RKO (cell line): ENCODE measurements around the gene PTPRM.
"Not testable (repeated sequence)": the region's sequence is repeated elsewhere in the genome, so short reads cannot be mapped to it uniquely, and the experiment has no call there.

Experiments used
- DNase-seq: peaks from one replicate; pipeline ENCODE4 v3.0.0-alpha.2; 2016; ENCODE audit warnings: low spot score

The PTPRM gene

GRCh38 chr18:8050616-8051329 lies 483.7 kb downstream of the PTPRM start:
- DNase-seq = no peak

GRCh38 chr18:8051453-8051852 lies 484.3 kb downstream of the PTPRM start:
- no peak for DNase-seq

- peak; percentile 12 for DNase-seq
Measured at GRCh38 chr18:8052237-8052701, 485.2 kb downstream of the PTPRM start.

DNA sequence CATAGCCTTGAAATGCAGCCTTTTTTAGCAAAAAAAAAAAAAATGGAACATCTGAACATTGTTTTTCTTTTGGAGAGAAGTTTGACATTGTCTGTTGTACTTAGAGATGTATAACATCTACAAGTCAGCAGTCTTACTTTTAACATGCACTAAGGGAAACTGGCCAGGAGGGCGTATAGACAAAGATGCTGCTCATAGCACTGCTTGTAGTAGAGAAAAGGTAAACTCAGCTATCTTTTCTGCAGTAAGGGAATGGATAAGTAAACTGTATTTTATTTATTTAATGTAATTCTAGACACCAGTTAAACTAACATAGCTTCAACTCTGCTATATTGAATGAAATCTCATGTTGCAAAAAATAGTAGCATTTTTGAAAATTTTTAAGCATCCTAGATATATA lies 489.6 kb downstream of the PTPRM start:
- no peak for DNase-seq

GRCh38 chr18:8063152-8063551 lies 496.0 kb downstream of the PTPRM start:
- not testable (repeated sequence) for DNase-seq

DNA sequence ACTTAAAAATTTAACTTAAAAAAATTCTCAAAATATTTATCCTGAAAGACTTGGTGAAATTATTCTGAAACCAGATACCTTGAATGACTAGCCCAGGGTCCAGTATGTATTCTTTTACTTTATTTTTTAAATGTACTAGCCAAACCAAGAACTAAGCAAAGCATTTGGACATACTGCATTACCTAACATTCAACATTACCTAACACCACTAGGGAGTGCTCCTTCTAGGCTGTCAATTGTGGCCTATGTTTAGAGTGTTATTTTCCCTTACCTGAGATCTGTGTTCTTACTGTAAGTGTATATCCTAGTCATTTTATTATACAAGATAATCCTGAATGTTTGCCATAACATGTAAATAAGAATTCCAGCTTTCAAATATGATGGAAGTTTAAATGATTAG lies 496.6 kb downstream of the PTPRM start:
- DNase-seq = no peak

DNA sequence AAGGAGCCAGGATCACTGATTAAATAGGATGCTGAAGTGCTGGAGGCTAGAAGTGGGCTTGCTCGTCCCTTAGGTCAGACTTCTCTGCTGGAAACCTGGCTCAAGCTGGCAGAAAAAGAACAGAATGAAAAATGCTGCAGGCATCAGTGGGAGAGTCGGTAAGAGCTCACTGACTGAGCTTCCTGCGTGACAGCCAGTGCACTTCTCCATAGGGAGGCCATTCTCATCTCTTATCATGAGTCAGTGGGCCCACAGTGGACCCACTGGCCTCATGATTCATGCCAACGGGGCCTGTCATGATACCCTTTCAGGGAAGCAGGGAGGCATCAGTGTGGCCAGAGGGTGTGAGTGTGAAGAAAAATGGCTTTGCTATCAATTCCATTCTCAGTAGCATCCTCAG lies 498.2 kb downstream of the PTPRM start:
- DNase-seq = no peak

DNA sequence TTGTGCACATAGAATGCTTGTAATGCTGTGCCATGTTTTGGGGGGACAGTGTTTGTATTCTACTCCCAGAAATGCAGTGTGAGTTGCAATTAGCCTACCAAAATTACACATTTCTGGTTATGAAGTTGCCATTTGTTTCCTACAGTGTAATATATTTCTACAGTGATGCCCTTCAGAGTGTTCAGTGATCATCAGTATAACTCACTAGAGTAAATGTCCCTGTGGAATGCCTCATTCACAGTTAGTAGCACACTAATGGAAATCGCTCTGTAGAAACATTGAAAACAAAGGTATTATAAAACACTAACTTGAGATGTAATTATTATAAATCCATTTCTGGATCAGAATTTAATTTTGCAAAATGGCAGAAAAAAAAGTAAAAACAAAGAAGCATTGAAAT lies 498.7 kb downstream of the PTPRM start:
- DNase-seq = no peak

- DNase-seq = no peak
Measured at GRCh38 chr18:8069708-8070107, 502.6 kb downstream of the PTPRM start.

- no peak for DNase-seq
Measured at GRCh38 chr18:8073167-8073566, 506.1 kb downstream of the PTPRM start.

GRCh38 chr18:8080092-8080491 lies 513.0 kb downstream of the PTPRM start:
- DNase-seq = no peak

DNA sequence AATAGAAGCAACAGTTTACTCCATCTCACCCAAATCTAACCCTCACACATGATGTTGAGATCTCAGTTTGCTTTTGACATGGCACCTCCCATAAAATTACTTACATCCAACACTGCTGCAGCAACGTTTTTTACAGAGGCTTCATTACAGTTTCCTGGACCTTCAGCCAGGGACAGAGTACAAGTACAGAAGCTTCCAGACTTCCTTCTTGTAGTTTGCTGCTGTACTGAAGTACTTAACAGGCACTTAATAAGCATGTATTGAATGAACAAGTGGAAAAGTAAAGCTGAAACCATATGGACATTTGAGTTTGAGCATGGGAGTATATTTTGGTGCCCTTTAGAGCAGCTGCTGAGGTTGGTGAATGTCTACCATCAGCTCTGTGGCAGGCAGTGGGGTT lies 514.2 kb downstream of the PTPRM start:
- DNase-seq = no peak

- DNase-seq = no peak
Measured at GRCh38 chr18:8081872-8082553, 514.9 kb downstream of the PTPRM start.

DNA sequence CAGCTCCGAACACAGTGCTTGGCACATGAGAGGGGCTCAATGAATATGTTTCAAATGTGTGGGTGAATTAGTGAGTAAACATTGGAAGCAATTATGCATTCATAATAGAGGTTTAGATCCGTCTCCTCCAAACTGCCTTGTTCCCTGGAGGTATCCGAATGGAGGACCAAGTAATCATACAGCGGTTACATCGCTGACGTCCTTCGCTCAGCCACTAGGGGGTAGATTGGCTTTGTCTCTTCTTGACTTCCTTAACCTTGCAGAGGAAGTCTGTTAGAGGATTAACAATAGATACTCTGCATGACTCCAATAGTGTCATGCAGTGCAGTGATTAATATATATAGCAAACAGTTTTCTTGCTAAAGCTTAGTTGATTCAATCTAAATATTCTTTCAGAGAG lies 517.0 kb downstream of the PTPRM start:
- peak; percentile 60 for DNase-seq

- no peak for DNase-seq
Measured at GRCh38 chr18:8088626-8089025, 521.5 kb downstream of the PTPRM start.

DNA sequence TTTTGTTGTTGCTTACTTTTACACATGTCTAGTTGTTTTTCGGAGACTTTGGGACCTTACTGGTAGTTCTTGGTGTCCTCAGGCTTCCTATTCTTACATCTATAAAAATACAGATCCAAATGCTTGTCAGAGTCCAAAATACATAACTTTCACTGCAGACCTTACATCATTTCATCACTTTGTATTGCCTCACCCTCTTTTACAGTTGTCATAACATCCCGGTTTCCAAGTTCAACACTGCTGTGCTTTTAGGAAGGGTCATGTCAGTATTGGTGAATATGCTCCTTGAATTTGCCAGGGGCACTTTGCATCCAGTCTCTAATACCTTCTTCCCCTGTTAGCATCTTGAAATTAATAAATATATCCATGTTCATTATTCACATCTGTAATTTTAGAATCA lies 523.9 kb downstream of the PTPRM start:
- no peak for DNase-seq

- DNase-seq = no peak
Measured at GRCh38 chr18:8095947-8096570, 528.9 kb downstream of the PTPRM start.

GRCh38 chr18:8097399-8097798 lies 530.3 kb downstream of the PTPRM start:
- no peak for DNase-seq

DNA sequence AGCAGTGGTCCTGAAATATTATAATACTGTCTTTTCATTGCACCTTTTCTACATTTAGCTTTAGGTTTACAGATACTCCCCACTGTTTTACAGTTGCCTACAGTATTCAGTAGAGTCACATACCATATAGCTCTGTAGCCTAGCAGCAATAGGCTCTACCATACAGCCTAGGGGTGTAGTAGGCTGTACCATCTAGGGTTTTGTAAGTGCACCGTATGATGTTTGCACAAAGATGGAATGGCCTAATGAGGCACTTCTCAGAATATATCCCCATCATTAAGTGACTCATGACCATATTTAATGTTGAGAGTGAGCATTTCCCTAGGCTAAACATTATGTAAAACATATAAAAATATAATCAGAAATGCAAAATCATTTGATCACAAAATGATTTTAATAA lies 530.8 kb downstream of the PTPRM start:
- DNase-seq = no peak

GRCh38 chr18:8106603-8107002 lies 539.5 kb downstream of the PTPRM start:
- DNase-seq = no peak

DNA sequence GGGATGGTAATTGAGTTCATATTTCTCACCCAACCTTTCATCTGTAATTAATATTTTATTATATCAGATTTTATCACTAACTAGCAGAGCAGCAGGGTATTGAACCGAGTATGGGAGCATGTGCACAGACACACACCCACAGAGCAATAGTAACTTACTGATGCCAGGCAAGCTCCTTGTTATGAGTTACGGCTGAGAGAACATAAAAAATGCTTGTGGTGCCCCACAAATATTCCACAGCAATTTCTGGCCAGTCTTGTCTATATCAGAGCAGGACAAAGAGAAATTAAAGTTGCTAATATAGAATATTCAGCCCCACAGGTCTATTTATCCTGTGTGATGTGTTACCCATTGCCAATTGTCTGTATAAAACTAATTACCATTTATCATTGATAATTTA lies 540.3 kb downstream of the PTPRM start:
- DNase-seq = no peak

GRCh38 chr18:8114480-8114879 lies 547.4 kb downstream of the PTPRM start:
- no peak for DNase-seq

DNA sequence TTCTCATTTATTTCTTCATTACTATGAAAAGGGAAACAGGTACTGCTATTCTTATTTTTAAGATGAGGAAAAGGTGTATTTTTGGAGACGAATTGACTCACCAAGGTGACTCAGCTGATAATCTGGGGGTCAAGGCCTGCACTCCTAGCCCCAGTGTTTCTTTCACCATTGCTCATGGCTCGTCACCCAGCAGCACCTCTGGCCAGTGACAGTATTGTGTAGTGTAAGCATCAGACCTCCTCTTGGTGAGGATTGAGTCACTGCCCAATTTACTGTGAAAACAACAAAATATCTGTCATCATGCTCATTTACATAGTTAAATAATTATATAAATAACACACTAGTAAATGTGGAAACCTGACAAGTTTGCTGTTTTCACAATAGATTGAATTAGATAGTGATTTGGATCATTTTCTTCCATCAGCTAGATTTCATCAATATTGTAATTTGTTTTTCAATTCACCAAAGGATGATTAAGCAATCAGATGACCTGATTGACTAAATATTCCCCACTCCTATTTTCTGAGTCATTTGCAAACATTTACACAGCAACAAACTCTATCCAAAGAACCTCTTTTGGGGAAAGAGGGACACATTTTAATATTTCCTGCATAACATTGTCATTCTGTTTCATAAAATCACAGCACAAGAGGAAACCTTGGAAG lies 549.4 kb downstream of the PTPRM start:
- DNase-seq = peak; percentile 35
